Measurements from ENCODE around the gene GOPC. TPM values are rescaled to one million over a fixed set of nuclear protein-coding genes. Genes with fewer than 3 reads are reported as not detected.

Gene GOPC
- total RNA-seq, 1 donor from 2014 or later: 49.0 TPM

GRCh38 chr6:117568831-117569410, 33.4 kb downstream of the GOPC start:
- H3K36me3 ChIP-seq (ENCODE audit: control insufficient read depth, insufficient read depth, low read length): peaks cover 2% of the 10 kb centered on the region
- no peaks in the 10 kb centered on the region for H3K27me3 ChIP-seq (ENCODE audit: control insufficient read depth, insufficient read depth, low read length)
- no peak for FAIRE-seq
- H3K4me3 ChIP-seq (ENCODE audit: low read depth, low read length): no peak overlapping the region
- no peak for DNase-seq (ENCODE audit: low read depth)
- no peak for TF ChIP-seq CTCF (IDR thresholded peaks at IDR 0.05; ENCODE audit: insufficient read depth, low read length, severe bottlenecking)

- Histone ChIP-seq H3K4me3 (ENCODE audit: low read depth, low read length) (no peak overlapping the region), H3K36me3 (ENCODE audit: control insufficient read depth, insufficient read depth, low read length) (peaks cover 2% of the 10 kb centered on the region), H3K27me3 (ENCODE audit: control insufficient read depth, insufficient read depth, low read length) (no peaks in the 10 kb centered on the region)
- DNase-seq (ENCODE audit: low read depth) (no peak), FAIRE-seq (no peak)
- TF ChIP-seq CTCF (IDR thresholded peaks at IDR 0.05; ENCODE audit: insufficient read depth, low read length, severe bottlenecking): no peak
Observed at GRCh38 chr6:117568247-117568646, 34.1 kb downstream of the GOPC start.

- no peak for DNase-seq (ENCODE audit: low read depth)
- no peak for TF ChIP-seq CTCF (IDR thresholded peaks at IDR 0.05; ENCODE audit: insufficient read depth, low read length, severe bottlenecking)
- Histone ChIP-seq H3K36me3 (ENCODE audit: control insufficient read depth, insufficient read depth, low read length) (peaks cover 4% of the 10 kb centered on the region), H3K4me3 (ENCODE audit: low read depth, low read length) (no peak overlapping the region), H3K27me3 (ENCODE audit: control insufficient read depth, insufficient read depth, low read length) (no peaks in the 10 kb centered on the region)
- no peak for FAIRE-seq
Observed at GRCh38 chr6:117564681-117565080, 37.6 kb downstream of the GOPC start.

GRCh38 chr6:117561128-117561527, 41.2 kb downstream of the GOPC start:
- no peak for TF ChIP-seq CTCF (IDR thresholded peaks at IDR 0.05; ENCODE audit: insufficient read depth, low read length, severe bottlenecking)
- H3K36me3 ChIP-seq (ENCODE audit: control insufficient read depth, insufficient read depth, low read length): peaks cover 2% of the 10 kb centered on the region
- no peak overlapping the region for H3K4me3 ChIP-seq (ENCODE audit: low read depth, low read length)
- DNase-seq (ENCODE audit: low read depth) (no peak), FAIRE-seq (no peak)
- no peaks in the 10 kb centered on the region for H3K27me3 ChIP-seq (ENCODE audit: control insufficient read depth, insufficient read depth, low read length)

- Histone ChIP-seq H3K27me3 (ENCODE audit: control insufficient read depth, insufficient read depth, low read length) (no peaks in the 10 kb centered on the region), H3K36me3 (ENCODE audit: control insufficient read depth, insufficient read depth, low read length) (peaks cover 1% of the 10 kb centered on the region), H3K4me3 (ENCODE audit: low read depth, low read length) (no peak overlapping the region)
- DNase-seq (ENCODE audit: low read depth) (peak; percentile 24), FAIRE-seq (peak; percentile 28)
- TF ChIP-seq CTCF (IDR thresholded peaks at IDR 0.05; ENCODE audit: insufficient read depth, low read length, severe bottlenecking): no peak
Observed at GRCh38 chr6:117559299-117559698, 43.0 kb downstream of the GOPC start.

GRCh38 chr6:117558818-117559217, 43.5 kb downstream of the GOPC start:
- DNase-seq (ENCODE audit: low read depth): peak; percentile 64

More at GRCh38 chr6:117558818-117559217, 43.5 kb downstream of the GOPC start:
- TF ChIP-seq CTCF (IDR thresholded peaks at IDR 0.05; ENCODE audit: insufficient read depth, low read length, severe bottlenecking): no peak
- Histone ChIP-seq H3K4me3 (ENCODE audit: low read depth, low read length) (no peak overlapping the region), H3K27me3 (ENCODE audit: control insufficient read depth, insufficient read depth, low read length) (no peaks in the 10 kb centered on the region), H3K36me3 (ENCODE audit: control insufficient read depth, insufficient read depth, low read length) (peaks cover 1% of the 10 kb centered on the region)
- peak; percentile 82 for FAIRE-seq
